ENCODE measurements around the gene HOXD11. TPM values are rescaled to one million over a fixed set of nuclear protein-coding genes. Genes with fewer than 3 reads are reported as not detected.

Gene HOXD11
- total and polyA plus RNA-seq, 2 donors (not counting 3 experiments of a cell fraction or from before 2014, with no cell fraction given): not detected

DNA sequence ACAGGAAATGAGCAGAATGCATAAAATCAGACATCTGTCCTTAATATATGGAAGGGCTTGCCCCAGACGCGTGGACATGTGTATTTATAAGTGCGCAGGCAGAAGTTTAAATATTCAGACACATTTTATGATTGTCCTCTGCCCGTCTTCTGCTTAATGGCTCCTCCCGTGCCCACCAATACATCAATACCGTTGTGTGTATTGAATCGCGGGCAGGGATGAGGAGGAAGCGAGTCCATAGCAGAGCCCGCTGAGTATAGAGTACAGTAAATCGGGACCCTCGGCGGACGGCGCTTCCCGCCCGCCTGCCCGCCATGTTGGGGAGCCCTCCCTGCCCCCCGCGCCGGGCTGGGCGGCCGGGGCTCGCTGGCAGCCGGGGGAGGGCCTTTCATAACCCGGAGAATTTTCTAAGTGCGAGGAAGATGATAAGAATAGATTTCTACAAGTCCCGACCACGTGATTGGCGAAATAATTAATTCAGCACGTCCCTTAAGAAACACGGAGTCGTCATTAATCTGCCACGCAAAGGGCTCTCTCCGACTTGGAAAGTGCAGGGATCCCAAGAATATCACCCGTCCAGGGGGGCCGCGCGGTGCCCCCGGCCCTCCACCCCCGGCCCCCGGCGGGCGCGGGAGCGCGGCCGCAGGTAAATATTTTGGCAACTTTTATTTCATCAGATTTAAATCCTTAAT is 49.9 kb downstream of the HOXD11 start, which contains the start of gene HOXD3:
HOXD3 (plus strand) TSS at position 501 of the 692 bp plus-strand sequence. CDS start 11,808 bp downstream, outside the sequence.
- intact Hi-C loops (cut with micrococcal nuclease): no loop called here
- H3K9me3 ChIP-seq (replicated peaks; ENCODE audit: control insufficient read depth, insufficient read depth, low read length): no peaks in the 10 kb centered on the region
- TF ChIP-seq POLR2AphosphoS5 (IDR thresholded peaks at IDR 0.05; ENCODE audit: insufficient read depth, low read depth, low read length) (no peak), FOS (IDR thresholded peaks at IDR 0.05; ENCODE audit: borderline replicate concordance, insufficient read depth, low read length) (no peak), GATA2 (IDR thresholded peaks at IDR 0.05; ENCODE audit: insufficient read depth, insufficient read length, low read depth, low read length) (no peak), POLR2A (IDR thresholded peaks at IDR 0.05; ENCODE audit: low read depth, low read length) (no peak), JUN (IDR thresholded peaks at IDR 0.05; ENCODE audit: borderline replicate concordance, insufficient read depth, insufficient read length, low read depth) (no peak), MYC (IDR thresholded peaks at IDR 0.05; ENCODE audit: low read depth, low read length) (no peak), EZH2 (IDR thresholded peaks at IDR 0.05; ENCODE audit: borderline replicate concordance, low read depth, low read length, severe bottlenecking) (no peak)
- TF ChIP-seq, protein P1, sequence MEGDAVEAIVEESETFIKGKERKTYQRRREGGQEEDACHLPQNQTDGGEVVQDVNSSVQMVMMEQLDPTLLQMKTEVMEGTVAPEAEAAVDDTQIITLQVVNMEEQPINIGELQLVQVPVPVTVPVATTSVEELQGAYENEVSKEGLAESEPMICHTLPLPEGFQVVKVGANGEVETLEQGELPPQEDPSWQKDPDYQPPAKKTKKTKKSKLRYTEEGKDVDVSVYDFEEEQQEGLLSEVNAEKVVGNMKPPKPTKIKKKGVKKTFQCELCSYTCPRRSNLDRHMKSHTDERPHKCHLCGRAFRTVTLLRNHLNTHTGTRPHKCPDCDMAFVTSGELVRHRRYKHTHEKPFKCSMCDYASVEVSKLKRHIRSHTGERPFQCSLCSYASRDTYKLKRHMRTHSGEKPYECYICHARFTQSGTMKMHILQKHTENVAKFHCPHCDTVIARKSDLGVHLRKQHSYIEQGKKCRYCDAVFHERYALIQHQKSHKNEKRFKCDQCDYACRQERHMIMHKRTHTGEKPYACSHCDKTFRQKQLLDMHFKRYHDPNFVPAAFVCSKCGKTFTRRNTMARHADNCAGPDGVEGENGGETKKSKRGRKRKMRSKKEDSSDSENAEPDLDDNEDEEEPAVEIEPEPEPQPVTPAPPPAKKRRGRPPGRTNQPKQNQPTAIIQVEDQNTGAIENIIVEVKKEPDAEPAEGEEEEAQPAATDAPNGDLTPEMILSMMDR (IDR thresholded peaks at IDR 0.05; ENCODE audit: extremely low read depth in 1 of 2, insufficient read depth in 1 of 2, low read depth in 1 of 2, low read length in 2 of 2): no peak
- TF ChIP-seq, protein P2, sequence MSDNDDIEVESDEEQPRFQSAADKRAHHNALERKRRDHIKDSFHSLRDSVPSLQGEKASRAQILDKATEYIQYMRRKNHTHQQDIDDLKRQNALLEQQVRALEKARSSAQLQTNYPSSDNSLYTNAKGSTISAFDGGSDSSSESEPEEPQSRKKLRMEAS (IDR thresholded peaks at IDR 0.05; ENCODE audit: insufficient read depth, insufficient read length): no peak
- H3K4me2 ChIP-seq (ENCODE audit: insufficient read depth, low read length): peak within 1 kb of the TSS; percentile 61
- FAIRE-seq (peak; percentile 35), DNase-seq (ENCODE audit: low read depth, low spot score) (peak; percentile 25)
- peak within 1 kb of the TSS; percentile 42 for H2AFZ ChIP-seq (ENCODE audit: low read depth, low read length)
- no peaks in the 10 kb centered on the region for H3K4me1 ChIP-seq (ENCODE audit: control insufficient read depth, extremely low read depth, insufficient read depth, low read length)
- no peaks in the 10 kb centered on the region for H3K9me1 ChIP-seq (replicated peaks; ENCODE audit: control insufficient read depth, extremely low read depth, insufficient read depth, low read length)
- H3K36me3 ChIP-seq (ENCODE audit: control insufficient read depth in 2 of 2, extremely low read depth in 1 of 2, insufficient read depth in 2 of 2, low read length in 2 of 2): peaks cover 0 to 13% of the 10 kb centered on the region in 2 experiments
- no peaks in the 10 kb centered on the region for H4K20me1 ChIP-seq (replicated peaks; ENCODE audit: control insufficient read depth, extremely low read depth, insufficient read depth, low read length)
- peak within 1 kb of the TSS; percentile 29 for H3K9ac ChIP-seq (replicated peaks; ENCODE audit: extremely low read depth, insufficient read depth, low read length)
- ChIA-PET POLR2A (no interaction called here), CTCF (interaction anchor here (1.3 to 4.1 kb wide), 3 partner anchors 16 to 298 kb away, joined by 3 to 25 read pairs (median 6); no protein-coding TSS in a partner anchor)
- H3K27ac ChIP-seq (ENCODE audit: insufficient read depth, low read depth, low read length): no peak within 1 kb of the TSS
- H3K27me3 ChIP-seq (ENCODE audit: control insufficient read depth in 2 of 2, insufficient read depth in 2 of 2, low read length in 2 of 2): no peaks in the 10 kb centered on the region
- dilution Hi-C loops (cut with MboI; ENCODE audit: extremely low pct_ligation_motif_present, low sequenced_read_pairs): no loop called here
- no TSS peak for BruUV-seq (replicated peaks)
- no peaks in the 10 kb centered on the region for H3K79me2 ChIP-seq (ENCODE audit: control insufficient read depth, insufficient read depth, low read length)
- peak within 1 kb of the TSS; percentile 19 to 48 (median 21) for H3K4me3 ChIP-seq (replicated peaks in 1 of 3; ENCODE audit: insufficient read depth in 1 of 3, low read depth in 1 of 3, low read length in 3 of 3)

Measured in endothelial cell of umbilical vein (primary cell).